WTC11 (cell line): ENCODE data around the gene PCGF3. TPM values are rescaled to one million over a fixed set of nuclear protein-coding genes. Genes with fewer than 3 reads are reported as not detected.

ENCODE experiments used
- ATAC-seq: fragments of 200-7000 bp; cut with Tn5 transposase; 2 replicates; pipeline ENCODE4 v1.10.0; 2021; ENCODE audit warnings: mild to moderate bottlenecking, moderate library complexity
- CTCF ChIA-PET: fragments of 300-600 bp; sonication (Branson Sonifier 250); formaldehyde crosslinking; loops from one replicate; lab custom pipeline; 2021; ENCODE audit warnings: antibody characterized with exemption; lab: Charles Lee
- POLR2A ChIA-PET: fragments of 350-600 bp; sonication (Branson Sonifier 250); formaldehyde crosslinking; loops from one replicate; lab custom pipeline; 2021; ENCODE audit warnings: antibody characterized with exemption; lab: Charles Lee
- DNase-seq: peaks from one replicate; pipeline ENCODE4 v3.0.0; 2021; ENCODE audit warnings: low spot score
- H3K27ac Mint-ChIP-seq: 2 replicates; pipeline ENCODE4 v1.8.0; 2021; ENCODE audit warnings: mixed read lengths
- H3K27me3 Mint-ChIP-seq: 2 replicates; pipeline ENCODE4 v1.8.0; 2021; ENCODE audit warnings: low read depth, mild to moderate bottlenecking, moderate library complexity, mixed read lengths
- H3K36me3 Mint-ChIP-seq: 2 replicates; pipeline ENCODE4 v1.8.0; 2021; ENCODE audit warnings: mixed read lengths
- H3K4me1 Mint-ChIP-seq: 2 replicates; pipeline ENCODE4 v1.8.0; 2022; ENCODE audit warnings: mixed read lengths
- H3K4me3 Mint-ChIP-seq: 2 replicates; pipeline ENCODE4 v1.8.0; 2021; ENCODE audit warnings: mild to moderate bottlenecking, moderate library complexity, mixed read lengths
- H3K9me3 Mint-ChIP-seq: 2 replicates; pipeline ENCODE4 v1.8.0; 2021; ENCODE audit warnings: mixed read lengths
- GABPB1 ChIP-seq: sonication (generic); formaldehyde crosslinking; IDR thresholded peaks from 2 replicates; pipeline ENCODE4 v1.8.1; 2023; ENCODE audit warnings: mild to moderate bottlenecking, missing genetic modification reagents
- RELA ChIP-seq: sonication (generic); formaldehyde crosslinking; IDR thresholded peaks from 2 replicates; pipeline ENCODE4 v1.8.1; 2022; ENCODE audit warnings: missing genetic modification reagents, mild to moderate bottlenecking, borderline replicate concordance
- SOX15 ChIP-seq: fragments of 250-450 bp; sonication (Bioruptor Pico); IDR thresholded peaks from 2 replicates; pipeline ENCODE4 v1.9.0; 2021; ENCODE audit warnings: mild to moderate bottlenecking
- total RNA-seq: library from RNA; stranded (reverse); gene quantifications from 3 replicates; pipeline ENCODE4 v1.2.3, GENCODE V29; 2021
- TF ChIP-seq, protein P1 (sequence below): sonication (generic); formaldehyde crosslinking; IDR thresholded peaks from 2 replicates; pipeline ENCODE4 v1.8.1; 2022; ENCODE audit warnings: mild to moderate bottlenecking, missing genetic modification reagents, moderate library complexity, borderline replicate concordance
- TF ChIP-seq, protein P2 (sequence below): fragments of 250-450 bp; sonication (Bioruptor Pico); IDR thresholded peaks from 2 replicates; pipeline ENCODE4 v2.1.2; 2022; ENCODE audit warnings: mild to moderate bottlenecking, moderate library complexity
- TF ChIP-seq, protein P3 (sequence below): fragments of 250-450 bp; sonication (Bioruptor Pico); IDR thresholded peaks from 2 replicates; pipeline ENCODE4 v1.9.0; 2021; ENCODE audit warnings: mild to moderate bottlenecking, borderline replicate concordance
- TF ChIP-seq, protein P4 (sequence below): sonication (generic); formaldehyde crosslinking; IDR thresholded peaks from 2 replicates; pipeline ENCODE4 v1.8.1; 2023; ENCODE audit warnings: mild to moderate bottlenecking, missing genetic modification reagents, borderline replicate concordance

Gene PCGF3
- total RNA-seq, 1 experiment from 2014 or later: 65.7 TPM

DNA sequence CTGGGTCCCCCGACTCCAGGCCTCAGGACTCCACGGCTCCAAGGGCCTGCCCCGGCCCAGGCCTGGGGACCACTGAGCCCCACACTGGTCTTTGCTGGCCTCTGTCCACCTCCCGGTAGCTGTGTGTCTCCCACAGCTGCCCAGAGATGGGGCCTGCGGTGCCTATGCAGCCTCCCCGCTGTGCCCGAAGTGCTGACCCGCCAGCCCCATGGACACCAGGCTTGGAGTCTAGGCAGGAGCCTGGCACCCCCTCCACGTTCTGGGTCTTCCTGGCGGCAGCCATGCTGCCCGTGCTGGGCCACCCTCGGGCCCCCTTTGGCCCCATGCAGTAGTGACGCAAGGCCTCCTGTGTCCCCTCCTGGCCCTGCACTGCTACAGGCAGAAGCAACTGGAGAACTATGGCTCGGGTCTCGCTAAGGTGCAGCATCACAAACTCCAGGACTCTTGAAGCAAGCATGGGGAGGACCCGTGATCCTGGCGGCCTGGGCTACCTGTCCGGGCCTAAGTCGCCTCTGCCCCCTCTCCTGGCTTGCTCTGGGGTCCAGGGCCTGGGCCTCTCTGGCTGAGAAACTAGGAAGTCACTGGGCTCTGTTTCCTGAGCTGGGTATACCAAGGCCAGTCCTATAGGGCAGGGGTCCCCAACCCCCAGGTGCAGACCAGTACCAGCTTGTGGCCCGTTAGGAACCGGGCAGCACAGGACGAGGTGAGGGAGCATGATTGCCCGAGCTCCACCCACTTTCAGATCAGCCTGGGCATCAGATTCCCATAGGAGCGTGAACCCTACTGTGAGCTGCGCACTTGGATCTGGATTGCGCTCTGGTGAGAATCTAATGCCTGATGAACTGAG, 30.4 kb upstream of the PCGF3 start:
- ATAC-seq (peak; percentile 1; the same call in 1 of the 2 replicates), DNase-seq (no peak)
- H3K9me3 Mint-ChIP-seq: no peaks in the 10 kb centered on the region
- ChIA-PET POLR2A (interaction anchor here (1.4 kb wide), 1 partner anchor 11 kb away, joined by 4 read pairs; no protein-coding TSS in a partner anchor), CTCF (interaction anchor here (1.0 to 3.2 kb wide), 5 partner anchors 8 to 73 kb away, joined by 4 to 22 read pairs (median 5); partner anchors contain the start of gene PDE6B)
- peaks cover 24% of the 10 kb centered on the region for H3K36me3 Mint-ChIP-seq
- 0 out of 2 replicates have a peak, but pooled peaks have one; percentile 25 for TF ChIP-seq GABPB1 (CRISPR knock-in tag)
- TF ChIP-seq, protein P1, sequence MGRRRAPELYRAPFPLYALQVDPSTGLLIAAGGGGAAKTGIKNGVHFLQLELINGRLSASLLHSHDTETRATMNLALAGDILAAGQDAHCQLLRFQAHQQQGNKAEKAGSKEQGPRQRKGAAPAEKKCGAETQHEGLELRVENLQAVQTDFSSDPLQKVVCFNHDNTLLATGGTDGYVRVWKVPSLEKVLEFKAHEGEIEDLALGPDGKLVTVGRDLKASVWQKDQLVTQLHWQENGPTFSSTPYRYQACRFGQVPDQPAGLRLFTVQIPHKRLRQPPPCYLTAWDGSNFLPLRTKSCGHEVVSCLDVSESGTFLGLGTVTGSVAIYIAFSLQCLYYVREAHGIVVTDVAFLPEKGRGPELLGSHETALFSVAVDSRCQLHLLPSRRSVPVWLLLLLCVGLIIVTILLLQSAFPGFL: no peak
- peaks cover 8% of the 10 kb centered on the region for H3K4me1 Mint-ChIP-seq
- H3K27me3 Mint-ChIP-seq: peaks cover 3% of the 10 kb centered on the region
- H3K4me3 Mint-ChIP-seq: peak overlapping the region; percentile 86
- no peak overlapping the region for H3K27ac Mint-ChIP-seq

DNA sequence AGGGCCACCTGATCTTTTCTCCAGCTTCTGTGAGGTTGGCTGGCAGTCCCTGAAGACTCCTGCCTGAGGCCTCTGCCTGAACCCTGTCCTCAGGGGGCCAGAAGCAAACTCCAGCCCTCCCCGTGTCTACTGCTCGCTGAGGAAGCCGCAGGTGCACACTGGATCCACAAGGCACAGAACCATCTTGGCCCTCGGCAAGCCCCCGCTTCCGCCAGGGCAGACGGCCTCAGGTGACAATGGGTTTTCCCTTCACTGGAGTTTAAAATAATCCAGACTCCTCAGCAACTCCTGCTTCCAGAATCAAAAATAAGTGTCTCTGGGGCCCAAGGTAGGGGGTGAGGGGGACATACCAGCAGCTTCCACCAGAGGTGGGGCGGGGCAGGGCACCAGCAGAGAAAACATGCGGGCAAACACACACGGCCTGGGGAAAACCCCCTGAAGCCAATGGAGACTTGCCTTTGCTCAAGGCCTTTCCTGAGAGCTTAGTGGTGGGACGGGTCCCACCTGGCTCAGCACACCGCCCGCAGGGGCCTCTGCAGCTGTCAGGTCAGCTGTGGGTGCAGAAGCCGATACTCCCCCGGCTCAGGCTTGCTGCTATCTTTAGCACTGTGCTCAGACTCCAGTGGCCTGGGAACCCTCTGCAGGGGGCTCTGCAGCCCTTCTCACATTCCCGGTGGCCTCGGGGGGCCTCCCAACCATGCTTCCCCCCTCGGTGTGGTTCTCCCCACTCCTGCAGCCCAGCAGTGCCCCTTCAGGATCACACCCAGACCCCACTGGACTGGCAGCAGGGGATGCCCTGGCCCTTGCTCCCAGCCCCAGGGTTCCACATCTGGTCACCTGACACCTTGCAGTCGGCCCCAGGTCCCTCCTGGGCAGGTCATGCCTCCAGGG, 29.4 kb upstream of the PCGF3 start:
- Mint-ChIP-seq H3K9me3 (no peaks in the 10 kb centered on the region), H3K4me1 (peaks cover 11% of the 10 kb centered on the region), H3K36me3 (peaks cover 17% of the 10 kb centered on the region), H3K4me3 (peak overlapping the region; percentile 86), H3K27me3 (peaks cover 3% of the 10 kb centered on the region), H3K27ac (no peak overlapping the region)
- CTCF ChIA-PET: interaction anchor here (1.0 to 3.2 kb wide), 3 partner anchors 7 to 74 kb away, joined by 4 to 22 read pairs (median 5); no protein-coding TSS in a partner anchor
- POLR2A ChIA-PET: no interaction called here
- TF ChIP-seq, protein P2, sequence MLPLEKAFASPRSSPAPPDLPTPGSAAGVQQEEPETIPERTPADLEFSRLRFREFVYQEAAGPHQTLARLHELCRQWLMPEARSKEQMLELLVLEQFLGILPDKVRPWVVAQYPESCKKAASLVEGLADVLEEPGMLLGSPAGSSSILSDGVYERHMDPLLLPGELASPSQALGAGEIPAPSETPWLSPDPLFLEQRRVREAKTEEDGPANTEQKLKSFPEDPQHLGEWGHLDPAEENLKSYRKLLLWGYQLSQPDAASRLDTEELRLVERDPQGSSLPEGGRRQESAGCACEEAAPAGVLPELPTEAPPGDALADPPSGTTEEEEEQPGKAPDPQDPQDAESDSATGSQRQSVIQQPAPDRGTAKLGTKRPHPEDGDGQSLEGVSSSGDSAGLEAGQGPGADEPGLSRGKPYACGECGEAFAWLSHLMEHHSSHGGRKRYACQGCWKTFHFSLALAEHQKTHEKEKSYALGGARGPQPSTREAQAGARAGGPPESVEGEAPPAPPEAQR (CRISPR knock-in tag): no peak
- TF ChIP-seq, protein P3, sequence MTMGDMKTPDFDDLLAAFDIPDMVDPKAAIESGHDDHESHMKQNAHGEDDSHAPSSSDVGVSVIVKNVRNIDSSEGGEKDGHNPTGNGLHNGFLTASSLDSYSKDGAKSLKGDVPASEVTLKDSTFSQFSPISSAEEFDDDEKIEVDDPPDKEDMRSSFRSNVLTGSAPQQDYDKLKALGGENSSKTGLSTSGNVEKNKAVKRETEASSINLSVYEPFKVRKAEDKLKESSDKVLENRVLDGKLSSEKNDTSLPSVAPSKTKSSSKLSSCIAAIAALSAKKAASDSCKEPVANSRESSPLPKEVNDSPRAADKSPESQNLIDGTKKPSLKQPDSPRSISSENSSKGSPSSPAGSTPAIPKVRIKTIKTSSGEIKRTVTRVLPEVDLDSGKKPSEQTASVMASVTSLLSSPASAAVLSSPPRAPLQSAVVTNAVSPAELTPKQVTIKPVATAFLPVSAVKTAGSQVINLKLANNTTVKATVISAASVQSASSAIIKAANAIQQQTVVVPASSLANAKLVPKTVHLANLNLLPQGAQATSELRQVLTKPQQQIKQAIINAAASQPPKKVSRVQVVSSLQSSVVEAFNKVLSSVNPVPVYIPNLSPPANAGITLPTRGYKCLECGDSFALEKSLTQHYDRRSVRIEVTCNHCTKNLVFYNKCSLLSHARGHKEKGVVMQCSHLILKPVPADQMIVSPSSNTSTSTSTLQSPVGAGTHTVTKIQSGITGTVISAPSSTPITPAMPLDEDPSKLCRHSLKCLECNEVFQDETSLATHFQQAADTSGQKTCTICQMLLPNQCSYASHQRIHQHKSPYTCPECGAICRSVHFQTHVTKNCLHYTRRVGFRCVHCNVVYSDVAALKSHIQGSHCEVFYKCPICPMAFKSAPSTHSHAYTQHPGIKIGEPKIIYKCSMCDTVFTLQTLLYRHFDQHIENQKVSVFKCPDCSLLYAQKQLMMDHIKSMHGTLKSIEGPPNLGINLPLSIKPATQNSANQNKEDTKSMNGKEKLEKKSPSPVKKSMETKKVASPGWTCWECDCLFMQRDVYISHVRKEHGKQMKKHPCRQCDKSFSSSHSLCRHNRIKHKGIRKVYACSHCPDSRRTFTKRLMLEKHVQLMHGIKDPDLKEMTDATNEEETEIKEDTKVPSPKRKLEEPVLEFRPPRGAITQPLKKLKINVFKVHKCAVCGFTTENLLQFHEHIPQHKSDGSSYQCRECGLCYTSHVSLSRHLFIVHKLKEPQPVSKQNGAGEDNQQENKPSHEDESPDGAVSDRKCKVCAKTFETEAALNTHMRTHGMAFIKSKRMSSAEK (CRISPR knock-in tag): no peak
- TF ChIP-seq SOX15 (no peak), RELA (CRISPR knock-in tag) (no peak)
- TF ChIP-seq, protein P4, sequence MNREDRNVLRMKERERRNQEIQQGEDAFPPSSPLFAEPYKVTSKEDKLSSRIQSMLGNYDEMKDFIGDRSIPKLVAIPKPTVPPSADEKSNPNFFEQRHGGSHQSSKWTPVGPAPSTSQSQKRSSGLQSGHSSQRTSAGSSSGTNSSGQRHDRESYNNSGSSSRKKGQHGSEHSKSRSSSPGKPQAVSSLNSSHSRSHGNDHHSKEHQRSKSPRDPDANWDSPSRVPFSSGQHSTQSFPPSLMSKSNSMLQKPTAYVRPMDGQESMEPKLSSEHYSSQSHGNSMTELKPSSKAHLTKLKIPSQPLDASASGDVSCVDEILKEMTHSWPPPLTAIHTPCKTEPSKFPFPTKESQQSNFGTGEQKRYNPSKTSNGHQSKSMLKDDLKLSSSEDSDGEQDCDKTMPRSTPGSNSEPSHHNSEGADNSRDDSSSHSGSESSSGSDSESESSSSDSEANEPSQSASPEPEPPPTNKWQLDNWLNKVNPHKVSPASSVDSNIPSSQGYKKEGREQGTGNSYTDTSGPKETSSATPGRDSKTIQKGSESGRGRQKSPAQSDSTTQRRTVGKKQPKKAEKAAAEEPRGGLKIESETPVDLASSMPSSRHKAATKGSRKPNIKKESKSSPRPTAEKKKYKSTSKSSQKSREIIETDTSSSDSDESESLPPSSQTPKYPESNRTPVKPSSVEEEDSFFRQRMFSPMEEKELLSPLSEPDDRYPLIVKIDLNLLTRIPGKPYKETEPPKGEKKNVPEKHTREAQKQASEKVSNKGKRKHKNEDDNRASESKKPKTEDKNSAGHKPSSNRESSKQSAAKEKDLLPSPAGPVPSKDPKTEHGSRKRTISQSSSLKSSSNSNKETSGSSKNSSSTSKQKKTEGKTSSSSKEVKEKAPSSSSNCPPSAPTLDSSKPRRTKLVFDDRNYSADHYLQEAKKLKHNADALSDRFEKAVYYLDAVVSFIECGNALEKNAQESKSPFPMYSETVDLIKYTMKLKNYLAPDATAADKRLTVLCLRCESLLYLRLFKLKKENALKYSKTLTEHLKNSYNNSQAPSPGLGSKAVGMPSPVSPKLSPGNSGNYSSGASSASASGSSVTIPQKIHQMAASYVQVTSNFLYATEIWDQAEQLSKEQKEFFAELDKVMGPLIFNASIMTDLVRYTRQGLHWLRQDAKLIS: no peak
- DNase-seq: no peak
- ATAC-seq: no peak
